HCT116 (cell line): ENCODE results near the gene ENOX1. TPM values are rescaled to one million over a fixed set of nuclear protein-coding genes. Genes with fewer than 3 reads are reported as not detected.
A peak's percentile ranks its signal among the peaks of the same experiment; 100 is the strongest.

Experiments used
- ATAC-seq: fragments of 200-7000 bp; cut with Tn5 transposase; 2 replicates; pipeline ENCODE4 v1.9.1; 2020; ENCODE audit warnings: mild to moderate bottlenecking, moderate library complexity
- BruUV-seq: library from RNA; stranded (reverse); fragments of 400-500 nt; replicated peaks from 2 replicates; lab custom pipeline; 2021; lab: Mats Ljungman, UMichigan
- CTCF ChIA-PET: fragments of 300-600 bp; sonication (Branson Sonifier 250); formaldehyde crosslinking; loops from one replicate; lab custom pipeline; 2021; ENCODE audit warnings: antibody characterized with exemption; lab: Charles Lee
- POLR2A ChIA-PET: fragments of 300-600, 350-600 bp; sonication (Branson Sonifier 250); formaldehyde crosslinking; loops from one replicate; lab custom pipeline; 2021; ENCODE audit warnings: antibody characterized with exemption; lab: Charles Lee
- RAD21 ChIA-PET, 2 experiments: fragments of 300-600 bp; sonication (Branson Sonifier 250); formaldehyde crosslinking; loops; one replicate each; lab custom pipeline; 2023; ENCODE audit warnings: low total read pairs in 2 of 2; ENCODE audit not compliant: uncharacterized antibody in 2 of 2, unreplicated experiment in 2 of 2, low non-redundant PET in 1 of 2; lab: Charles Lee
- DNase-seq: peaks from one replicate; pipeline ENCODE4 v3.0.0-alpha.2; 2010; ENCODE audit warnings: low read depth, low spot score
- H2AFZ ChIP-seq: fragments of 200-600 bp; shearing (Covaris generic), sonication (generic); 2 replicates; pipeline ENCODE4 v1.6.1; 2017; ENCODE audit warnings: low read depth, mixed run types, mixed read lengths, antibody characterized with exemption, low read length; ENCODE audit not compliant: poor library complexity, severe bottlenecking
- H3K27ac ChIP-seq: 2 replicates; pipeline ENCODE4 v1.5.1; 2012; ENCODE audit warnings: low read depth, low read length
- H3K27me3 ChIP-seq: fragments of 200-600 bp; sonication (generic); 2 replicates; pipeline ENCODE4 v1.6.1; 2016; ENCODE audit warnings: mixed run types, low read length, mixed read lengths; ENCODE audit not compliant: insufficient read depth
- H3K36me3 ChIP-seq, 2 experiments: fragments of 200-500 bp in 1 of 2; fragments of 200-600 bp in 1 of 2; sonication (Bioruptor generic) in 1 of 2; sonication (generic) in 1 of 2; 2 replicates each; pipeline versions ENCODE4 v1.5.1 to v1.6.1; 2014 to 2016; ENCODE audit warnings: low read length in 2 of 2, inconsistent platforms in 1 of 2, mixed read lengths in 1 of 2, mixed run types in 1 of 2; ENCODE audit not compliant: insufficient read depth in 2 of 2, control insufficient read depth in 1 of 2
- H3K4me1 ChIP-seq, 2 experiments: fragments of 200-600 bp in 1 of 2; sonication (generic) in 1 of 2; 2 replicates each; pipeline versions ENCODE4 v1.5.1 to v1.6.1; 2012 to 2017; ENCODE audit warnings: low read length in 2 of 2, inconsistent platforms in 1 of 2, mild to moderate bottlenecking in 1 of 2, mixed read lengths in 1 of 2, mixed run types in 1 of 2, moderate library complexity in 1 of 2; ENCODE audit not compliant: insufficient read depth in 2 of 2, control insufficient read depth in 1 of 2
- H3K4me2 ChIP-seq: fragments of 200-600 bp; sonication (generic); 2 replicates; pipeline ENCODE4 v1.6.1; 2017; ENCODE audit warnings: mixed run types, low read length, mixed read lengths
- H3K4me3 ChIP-seq, 2 experiments: fragments of 200-600 bp in 1 of 2; sonication (generic) in 1 of 2; replicated peaks in 1 of 2; 2 replicates each; pipeline ENCODE4 v1.5.1; 2011 to 2016; ENCODE audit warnings: low read length in 2 of 2, control low read depth in 1 of 2, low read depth in 1 of 2, mild to moderate bottlenecking in 1 of 2, mixed read lengths in 1 of 2, mixed run types in 1 of 2
- H3K79me2 ChIP-seq: fragments of 200-600 bp; sonication (generic); 2 replicates; pipeline ENCODE4 v1.6.1; 2017; ENCODE audit warnings: mild to moderate bottlenecking, mixed run types, low read length, moderate library complexity, mixed read lengths; ENCODE audit not compliant: insufficient read depth
- H3K9ac ChIP-seq: fragments of 200-600 bp; sonication (generic); 2 replicates; pipeline ENCODE4 v1.6.1; 2016; ENCODE audit warnings: low read length, mixed read lengths
- H3K9me2 ChIP-seq: fragments of 200-600 bp; sonication (generic), shearing (Covaris generic); 2 replicates; pipeline ENCODE4 v1.6.1; 2017; ENCODE audit warnings: mixed run types, mild to moderate bottlenecking, moderate library complexity; ENCODE audit not compliant: insufficient read depth
- H3K9me3 ChIP-seq, 2 experiments: fragments of 200-500 bp in 1 of 2; fragments of 200-600 bp in 1 of 2; sonication (Bioruptor generic) in 1 of 2; sonication (generic) in 1 of 2; 2 replicates each; pipeline ENCODE4 v1.6.1; 2014 to 2017; ENCODE audit warnings: low read length in 2 of 2, mixed read lengths in 2 of 2, inconsistent platforms in 1 of 2, low read depth in 1 of 2, mild to moderate bottlenecking in 1 of 2, mixed run types in 1 of 2, moderate library complexity in 1 of 2; ENCODE audit not compliant: control insufficient read depth in 1 of 2, insufficient read depth in 1 of 2
- H4K20me1 ChIP-seq: fragments of 200-600 bp; sonication (generic), shearing (Covaris generic); 2 replicates; pipeline ENCODE4 v1.6.1; 2017; ENCODE audit warnings: mixed run types, mild to moderate bottlenecking, moderate library complexity; ENCODE audit not compliant: insufficient read depth
- ATF3 ChIP-seq: IDR thresholded peaks from 2 replicates; pipeline ENCODE4 v1.6.1; 2012
- CEBPB ChIP-seq: IDR thresholded peaks from 2 replicates; pipeline ENCODE4 v1.6.1; 2012; ENCODE audit warnings: low read depth
- EGR1 ChIP-seq: IDR thresholded peaks from 2 replicates; pipeline ENCODE4 v1.6.1; 2012; ENCODE audit warnings: low read depth
- EZH2 ChIP-seq: fragments of 200-600 bp; sonication (generic); IDR thresholded peaks from 2 replicates; pipeline ENCODE4 v1.6.1; 2017; ENCODE audit warnings: antibody characterized with exemption, mixed run types
- EZH2phosphoT487 ChIP-seq: fragments of 200-600 bp; IDR thresholded peaks from 2 replicates; pipeline ENCODE4 v1.6.1; 2018; ENCODE audit warnings: antibody characterized with exemption, borderline replicate concordance
- REST ChIP-seq: IDR thresholded peaks from 2 replicates; pipeline ENCODE4 v1.6.1; 2012; ENCODE audit warnings: low read depth
- ZBTB33 ChIP-seq: IDR thresholded peaks from 2 replicates; pipeline ENCODE4 v1.6.1; 2011; ENCODE audit warnings: mild to moderate bottlenecking, low read length, moderate library complexity; ENCODE audit not compliant: insufficient replicate concordance; ENCODE audit errors: extremely low read depth
- ZFX ChIP-seq: fragments of 450-650 bp; IDR thresholded peaks from 2 replicates; pipeline ENCODE4 v1.6.1; 2017
- ZNF274 ChIP-seq: fragments of 200-500 bp; sonication (Bioruptor generic); IDR thresholded peaks from 2 replicates; pipeline ENCODE4 v1.6.1; 2014; ENCODE audit warnings: mild to moderate bottlenecking, low read depth, low read length, inconsistent platforms
- intact Hi-C: fragments of 100-400 bp; cut with micrococcal nuclease; formaldehyde crosslinking; loops from 2 replicates; pipeline ENCODE4 v1.10.0; 2022
- total RNA-seq: library from RNA; stranded (reverse); gene quantifications from one replicate; pipeline ENCODE4 v1.2.1, GENCODE V29; 2021; ENCODE audit not compliant: unreplicated experiment

ENOX1 gene
- total RNA-seq, 1 experiment from 2014 or later, result 4.5 TPM

GRCh38 chr13:43573361-43573740, 213.4 kb downstream of the ENOX1 start:
- Histone ChIP-seq H3K27me3 (peaks cover 6% of the 10 kb centered on the region; the same call in 1 of the 2 replicates), H3K4me2 (peak overlapping the region; percentile 12), H3K9me3 (no peaks in the 10 kb centered on the region), H4K20me1 (no peaks in the 10 kb centered on the region), H3K79me2 (no peaks in the 10 kb centered on the region), H3K36me3 (no peaks in the 10 kb centered on the region), H3K9me2 (no peaks in the 10 kb centered on the region), H3K9ac (no peak overlapping the region), H3K27ac (no peak overlapping the region), H2AFZ (no peak overlapping the region), H3K4me1 (peaks cover 0 to 12% of the 10 kb centered on the region in 2 experiments; a peak in 2 of 4 replicates), H3K4me3 (no peak overlapping the region)
- CTCF ChIA-PET, result interaction anchor here (1.3 kb wide), 1 partner anchor 231 kb away, joined by 3 read pairs; no protein-coding TSS in a partner anchor
- BruUV-seq, result no TSS peak
- POLR2A ChIA-PET, result no interaction called here
- DNase-seq (no peak), ATAC-seq (no peak)
- RAD21 ChIA-PET, result no interaction called here
- intact Hi-C loops, result no loop called here
- TF ChIP-seq CEBPB (no peak), EZH2phosphoT487 (no peak)

GRCh38 chr13:43572656-43573360, 214.0 kb downstream of the ENOX1 start:
- POLR2A ChIA-PET, result no interaction called here

More at GRCh38 chr13:43572656-43573360, 214.0 kb downstream of the ENOX1 start:
- Histone ChIP-seq H3K36me3 (no peaks in the 10 kb centered on the region), H3K4me2 (peak overlapping the region; percentile 12), H3K27ac (no peak overlapping the region), H3K4me3 (no peak overlapping the region), H3K9me2 (no peaks in the 10 kb centered on the region), H3K4me1 (peaks cover 0 to 12% of the 10 kb centered on the region in 2 experiments; a peak in 2 of 4 replicates), H3K79me2 (no peaks in the 10 kb centered on the region), H2AFZ (no peak overlapping the region), H3K9me3 (no peaks in the 10 kb centered on the region), H3K9ac (no peak overlapping the region), H3K27me3 (peaks cover 6% of the 10 kb centered on the region; the same call in 1 of the 2 replicates), H4K20me1 (no peaks in the 10 kb centered on the region)
- TF ChIP-seq REST (no peak), EZH2phosphoT487 (no peak), EGR1 (no peak), ZNF274 (no peak), CEBPB (no peak), ATF3 (no peak), ZFX (no peak), ZBTB33 (no peak), EZH2 (no peak)
- ChIA-PET CTCF (interaction anchor here (1.3 kb wide), 1 partner anchor 232 kb away, joined by 3 read pairs; no protein-coding TSS in a partner anchor), RAD21 (no interaction called here)
- ATAC-seq (no peak), DNase-seq (no peak)
- intact Hi-C loops, result no loop called here
- BruUV-seq, result no TSS peak
